WTC11 (cell line): ENCODE measurements around the gene JMY. TPM values are rescaled to one million over a fixed set of nuclear protein-coding genes. Genes with fewer than 3 reads are reported as not detected.

Experiments used
- ATAC-seq: fragments of 200-7000 bp; cut with Tn5 transposase; 2 replicates; pipeline ENCODE4 v1.10.0; 2021; ENCODE audit warnings: mild to moderate bottlenecking, moderate library complexity
- CTCF ChIA-PET: fragments of 300-600 bp; sonication (Branson Sonifier 250); formaldehyde crosslinking; loops from one replicate; lab custom pipeline; 2021; ENCODE audit warnings: antibody characterized with exemption; lab: Charles Lee
- POLR2A ChIA-PET: fragments of 350-600 bp; sonication (Branson Sonifier 250); formaldehyde crosslinking; loops from one replicate; lab custom pipeline; 2021; ENCODE audit warnings: antibody characterized with exemption; lab: Charles Lee
- DNase-seq: peaks from one replicate; pipeline ENCODE4 v3.0.0; 2021; ENCODE audit warnings: low spot score
- H3K27ac Mint-ChIP-seq: 2 replicates; pipeline ENCODE4 v1.8.0; 2021; ENCODE audit warnings: mixed read lengths
- H3K27me3 Mint-ChIP-seq: 2 replicates; pipeline ENCODE4 v1.8.0; 2021; ENCODE audit warnings: low read depth, mild to moderate bottlenecking, moderate library complexity, mixed read lengths
- H3K36me3 Mint-ChIP-seq: 2 replicates; pipeline ENCODE4 v1.8.0; 2021; ENCODE audit warnings: mixed read lengths
- H3K4me1 Mint-ChIP-seq: 2 replicates; pipeline ENCODE4 v1.8.0; 2022; ENCODE audit warnings: mixed read lengths
- H3K4me3 Mint-ChIP-seq: 2 replicates; pipeline ENCODE4 v1.8.0; 2021; ENCODE audit warnings: mild to moderate bottlenecking, moderate library complexity, mixed read lengths
- H3K9me3 Mint-ChIP-seq: 2 replicates; pipeline ENCODE4 v1.8.0; 2021; ENCODE audit warnings: mixed read lengths
- ATF3 ChIP-seq: sonication (generic); formaldehyde crosslinking; conservative IDR thresholded peaks from 2 replicates; pipeline ENCODE4 v1.8.1; 2022; ENCODE audit warnings: mild to moderate bottlenecking, missing genetic modification reagents
- ESRRA ChIP-seq: sonication (generic); formaldehyde crosslinking; IDR thresholded peaks from 2 replicates; pipeline ENCODE4 v1.8.1; 2022; ENCODE audit warnings: mild to moderate bottlenecking, missing genetic modification reagents, borderline replicate concordance
- ETV6 ChIP-seq: sonication (generic); formaldehyde crosslinking; IDR thresholded peaks from 2 replicates; pipeline ENCODE4 v1.8.1; 2022; ENCODE audit warnings: mild to moderate bottlenecking, missing genetic modification reagents
- MAX ChIP-seq: sonication (generic); formaldehyde crosslinking; IDR thresholded peaks from 2 replicates; pipeline ENCODE4 v1.8.0; 2022; ENCODE audit warnings: mild to moderate bottlenecking, missing genetic modification reagents
- NFYB ChIP-seq: sonication (generic); formaldehyde crosslinking; conservative IDR thresholded peaks from 2 replicates; pipeline ENCODE4 v1.8.0; 2022; ENCODE audit warnings: low read depth, missing genetic modification reagents
- NR3C1 ChIP-seq: sonication (generic); formaldehyde crosslinking; conservative IDR thresholded peaks from 2 replicates; pipeline ENCODE4 v1.8.1; 2023; ENCODE audit warnings: low read depth, mild to moderate bottlenecking, missing genetic modification reagents
- PRDM15 ChIP-seq: sonication (generic); formaldehyde crosslinking; IDR thresholded peaks from 2 replicates; pipeline ENCODE4 v1.8.0; 2022; ENCODE audit warnings: missing genetic modification reagents
- SOX15 ChIP-seq: fragments of 250-450 bp; sonication (Bioruptor Pico); IDR thresholded peaks from 2 replicates; pipeline ENCODE4 v1.9.0; 2021; ENCODE audit warnings: mild to moderate bottlenecking
- STAT6 ChIP-seq: sonication (generic); formaldehyde crosslinking; conservative IDR thresholded peaks from 2 replicates; pipeline ENCODE4 v1.8.1; 2023; ENCODE audit warnings: mild to moderate bottlenecking, low read depth, missing genetic modification reagents, moderate library complexity
- TCF7 ChIP-seq: sonication (generic); formaldehyde crosslinking; IDR thresholded peaks from 2 replicates; pipeline ENCODE4 v1.8.0; 2022; ENCODE audit warnings: mild to moderate bottlenecking, low read depth, missing genetic modification reagents, moderate library complexity
- ZNF121 ChIP-seq: sonication (generic); formaldehyde crosslinking; IDR thresholded peaks from 2 replicates; pipeline ENCODE4 v1.8.0; 2023; ENCODE audit warnings: missing genetic modification reagents
- ZNF219 ChIP-seq: sonication (generic); formaldehyde crosslinking; IDR thresholded peaks from 2 replicates; pipeline ENCODE4 v1.8.0; 2023; ENCODE audit warnings: missing genetic modification reagents, mild to moderate bottlenecking, borderline replicate concordance
- ZNF671 ChIP-seq: fragments of 250-450 bp; sonication (Bioruptor Pico); IDR thresholded peaks from 2 replicates; pipeline ENCODE4 v1.8.0; 2021; ENCODE audit warnings: mild to moderate bottlenecking
- total RNA-seq: library from RNA; stranded (reverse); gene quantifications from 3 replicates; pipeline ENCODE4 v1.2.3, GENCODE V29; 2021

The JMY gene
- total RNA-seq, 1 experiment from 2014 or later: 12.4 TPM

GRCh38 chr5:79285285-79285684, 49.4 kb downstream of the JMY start:
- Mint-ChIP-seq H3K9me3 (peaks cover 4% of the 10 kb centered on the region; the same call in 1 of the 2 replicates), H3K27me3 (no peaks in the 10 kb centered on the region), H3K4me1 (0 out of 2 replicates have a peak, but pooled peaks cover 5% of the 10 kb centered on the region), H3K36me3 (peaks cover 22% of the 10 kb centered on the region), H3K27ac (no peak overlapping the region), H3K4me3 (no peak overlapping the region)
- ATAC-seq: no peak
- TF ChIP-seq NR3C1 (CRISPR knock-in tag): no peak
- no peak for TF ChIP-seq ETV6 (CRISPR knock-in tag)
- no peak for TF ChIP-seq SOX15
- no peak for TF ChIP-seq ZNF219 (CRISPR knock-in tag)
- ChIA-PET CTCF (interaction anchor here (1.1 kb wide), 1 partner anchor 30 kb away, joined by 4 read pairs; no protein-coding TSS in a partner anchor), POLR2A (no interaction called here)
- no peak for DNase-seq

GRCh38 chr5:79285833-79286232, 49.9 kb downstream of the JMY start:
- 0 out of 2 replicates have a peak overlapping the region, but pooled peaks have one; percentile 11 for H3K27ac Mint-ChIP-seq
- no peak for ATAC-seq
- CTCF ChIA-PET: no interaction called here

GRCh38 chr5:79287380-79287779, 51.4 kb downstream of the JMY start:
- peaks cover 24% of the 10 kb centered on the region for H3K36me3 Mint-ChIP-seq
- ATAC-seq (no peak), DNase-seq (no peak)
- H3K9me3 Mint-ChIP-seq: no peaks in the 10 kb centered on the region
- no peak overlapping the region for H3K4me3 Mint-ChIP-seq
- CTCF ChIA-PET: interaction anchor here (0.5 kb wide), 1 partner anchor 284 kb away, joined by 3 read pairs; no protein-coding TSS in a partner anchor
- H3K4me1 Mint-ChIP-seq: 0 out of 2 replicates have a peak, but pooled peaks cover 5% of the 10 kb centered on the region
- POLR2A ChIA-PET: no interaction called here
- TF ChIP-seq PRDM15 (CRISPR knock-in tag) (no peak), ZNF121 (CRISPR knock-in tag) (peak; percentile 74)
- H3K27me3 Mint-ChIP-seq: no peaks in the 10 kb centered on the region
- H3K27ac Mint-ChIP-seq: no peak overlapping the region

More at GRCh38 chr5:79285833-79286232, 49.9 kb downstream of the JMY start:
- no peak overlapping the region for H3K4me3 Mint-ChIP-seq
- H3K27me3 Mint-ChIP-seq: no peaks in the 10 kb centered on the region
- H3K9me3 Mint-ChIP-seq: peaks cover 4% of the 10 kb centered on the region; the same call in 1 of the 2 replicates
- POLR2A ChIA-PET: no interaction called here
- DNase-seq: no peak
- 0 out of 2 replicates have a peak, but pooled peaks cover 5% of the 10 kb centered on the region for H3K4me1 Mint-ChIP-seq
- TF ChIP-seq MAX (CRISPR knock-in tag) (no peak), TCF7 (CRISPR knock-in tag) (no peak), ESRRA (no peak), SOX15 (no peak)
- peaks cover 19% of the 10 kb centered on the region for H3K36me3 Mint-ChIP-seq

GRCh38 chr5:79287907-79288306, 52.0 kb downstream of the JMY start:
- peaks cover 21% of the 10 kb centered on the region for H3K36me3 Mint-ChIP-seq
- H3K4me1 Mint-ChIP-seq: 0 out of 2 replicates have a peak, but pooled peaks cover 5% of the 10 kb centered on the region
- H3K27ac Mint-ChIP-seq: no peak overlapping the region
- H3K4me3 Mint-ChIP-seq: no peak overlapping the region
- DNase-seq: no peak
- ChIA-PET POLR2A (no interaction called here), CTCF (no interaction called here)
- no peak for ATAC-seq
- no peaks in the 10 kb centered on the region for H3K27me3 Mint-ChIP-seq
- no peak for TF ChIP-seq ATF3 (CRISPR knock-in tag)
- no peak for TF ChIP-seq ESRRA
- no peak for TF ChIP-seq NFYB
- no peak for TF ChIP-seq ZNF671
- TF ChIP-seq MAX (CRISPR knock-in tag): no peak
- no peak for TF ChIP-seq STAT6 (CRISPR knock-in tag)
- no peaks in the 10 kb centered on the region for H3K9me3 Mint-ChIP-seq
